Measurements from ENCODE around the gene ECPAS.
"Not testable (repeated sequence)": the region's sequence is repeated elsewhere in the genome, so short reads cannot be mapped to it uniquely, and the experiment has no call there.

ECPAS gene

DNA sequence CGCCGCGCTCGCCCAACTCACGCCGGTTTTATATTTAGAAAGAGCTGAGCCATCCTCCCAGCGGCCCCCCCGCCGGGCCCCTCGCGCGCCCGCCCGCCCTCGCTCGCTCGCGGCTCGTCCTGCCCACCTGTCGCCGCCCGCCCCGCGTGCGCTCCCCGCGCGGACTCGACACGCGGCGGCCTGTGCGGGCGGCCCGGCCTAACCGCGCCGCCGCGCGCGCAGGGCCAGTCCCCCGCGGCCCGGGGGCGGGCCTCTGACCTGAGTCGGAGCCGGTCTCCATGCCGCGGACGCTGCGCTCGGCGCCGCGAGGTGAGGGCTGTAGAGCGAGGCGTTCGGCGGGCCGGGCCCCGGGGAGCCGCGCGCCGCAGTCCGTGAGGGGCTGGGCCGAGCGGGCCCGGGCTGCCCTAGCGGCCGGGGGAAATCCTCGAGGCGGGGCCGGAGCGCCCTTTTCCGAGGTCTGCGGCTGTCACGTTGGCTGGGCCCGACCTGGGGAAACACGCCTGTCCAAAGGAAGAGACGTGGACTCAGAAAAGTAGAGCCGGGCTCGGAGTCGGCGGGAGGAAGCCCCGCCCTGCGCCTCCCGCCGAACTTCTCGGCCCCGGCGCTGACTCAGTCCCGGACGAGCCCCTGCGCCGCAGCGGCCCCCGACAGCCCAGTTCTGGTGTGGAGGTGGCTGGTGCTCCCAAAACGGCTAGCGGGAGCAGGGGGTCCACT is at the start of gene ECPAS:
Gene ECPAS, minus strand, starts transcription at position 526 of the 714 bp plus-strand sequence. CDS start 11,465 bp downstream, outside the sequence.
- peak; percentile 90 for DNase-seq (ENCODE audit: low spot score)

DNA sequence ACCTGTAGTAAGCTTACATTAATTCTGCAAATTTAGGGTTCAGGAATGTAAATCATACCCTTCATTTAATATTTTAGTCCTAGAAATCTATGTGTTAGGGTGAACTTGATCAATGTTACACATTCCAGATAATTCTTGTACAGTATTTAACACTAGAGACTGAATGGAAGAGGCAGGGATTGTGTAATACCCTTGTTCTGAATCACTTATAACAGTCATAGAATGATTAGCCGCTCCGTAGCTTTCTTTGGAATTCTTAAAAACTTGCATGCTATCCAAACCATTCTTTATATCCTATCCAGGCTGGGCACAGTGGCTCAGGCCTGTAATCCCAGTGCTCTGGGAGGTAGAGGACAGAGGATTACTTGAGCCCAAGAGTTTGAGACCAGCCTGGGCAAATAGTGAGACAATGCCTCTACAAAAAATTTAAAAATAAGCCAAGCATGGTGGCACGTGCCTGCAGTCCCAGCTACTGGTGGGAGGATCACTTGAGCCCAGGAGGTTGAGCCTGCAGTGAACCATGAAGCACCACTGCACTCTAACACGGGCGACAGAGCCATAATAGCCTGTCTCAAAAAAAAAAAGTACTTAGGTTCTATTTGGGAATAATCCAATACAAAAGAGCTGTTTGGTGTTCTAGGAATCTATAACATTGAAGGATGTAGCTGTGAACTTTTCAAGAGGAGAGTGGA is 49.1 kb upstream of the ECPAS start:
- DNase-seq (ENCODE audit: low spot score): peak; percentile 10

- no peak for DNase-seq (ENCODE audit: low spot score)
Observed at GRCh38 chr9:111531716-111532115, 47.5 kb upstream of the ECPAS start.

DNA sequence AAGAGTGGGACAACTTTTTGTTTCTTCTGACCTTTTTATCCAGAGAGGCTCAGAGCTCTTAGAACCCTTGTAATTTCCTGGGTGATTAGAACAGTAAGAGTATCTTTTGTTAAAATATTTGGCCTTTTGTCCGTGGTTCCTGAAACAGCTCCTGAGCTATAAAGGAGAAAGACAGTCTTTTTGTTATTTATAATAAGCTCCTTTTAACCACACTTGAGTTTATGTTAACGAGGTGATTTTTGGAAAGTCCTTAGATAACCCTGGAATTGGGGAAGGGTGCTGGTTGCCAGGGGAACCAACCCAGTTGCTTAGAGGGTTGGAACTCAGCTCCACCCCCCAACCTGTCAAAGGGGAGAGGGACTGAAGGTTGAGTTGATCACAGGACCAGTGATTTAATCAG is 45.6 kb upstream of the ECPAS start:
- DNase-seq (ENCODE audit: low spot score): no peak

GRCh38 chr9:111527347-111527746 is 43.2 kb upstream of the ECPAS start:
- DNase-seq (ENCODE audit: low spot score): peak; percentile 15

DNA sequence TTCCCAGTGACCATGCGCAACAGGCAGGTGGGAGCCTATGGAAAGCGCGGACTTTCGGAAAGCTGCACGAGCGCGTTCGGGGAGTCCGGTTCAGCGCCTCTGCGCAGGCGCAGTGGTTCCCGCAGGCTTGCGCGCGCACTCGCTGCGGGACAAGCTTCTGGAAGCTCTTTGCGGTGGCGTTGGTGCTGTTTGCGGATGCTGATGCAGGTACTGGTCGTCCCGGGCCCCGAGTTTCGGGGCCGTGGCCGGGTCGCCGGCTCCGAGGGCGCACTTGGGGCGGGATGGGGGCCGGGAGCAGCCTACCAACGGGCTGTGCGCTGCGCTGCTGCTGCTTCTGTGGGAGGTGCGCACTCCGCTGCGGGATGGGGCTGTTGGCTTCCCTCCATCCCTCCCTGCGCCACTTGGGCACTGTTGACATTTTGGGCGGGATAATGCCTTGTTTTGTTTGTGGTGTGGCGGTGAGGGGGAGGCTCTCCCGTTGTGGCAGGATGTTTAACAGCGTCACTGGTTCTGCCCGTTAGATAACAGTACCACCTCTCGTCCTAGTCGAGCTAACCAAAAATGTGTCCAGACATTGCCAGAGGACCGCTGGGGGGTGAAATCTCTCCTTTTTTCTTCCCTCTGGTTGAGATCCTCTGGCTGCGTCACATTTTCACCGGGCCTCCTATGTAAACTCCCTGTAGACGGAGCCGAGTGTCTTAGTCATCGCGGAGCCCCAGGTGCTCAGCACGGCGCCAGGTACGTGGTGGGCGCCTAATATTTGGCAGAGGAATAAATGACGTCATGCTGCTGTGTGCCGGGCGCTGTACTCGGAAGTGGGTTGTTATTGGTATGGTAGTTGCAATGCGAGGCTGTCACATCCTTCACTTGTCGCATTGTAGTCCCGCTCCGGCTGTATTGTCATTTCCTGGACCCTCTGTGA is 41.1 kb upstream of the ECPAS start, which contains the start of gene ZNF483:
Gene ZNF483, plus strand, starts transcription at position 124 of the 922 bp plus-strand sequence. CDS start 2,217 bp downstream, outside the sequence.
- peak; percentile 85 for DNase-seq (ENCODE audit: low spot score)

DNA sequence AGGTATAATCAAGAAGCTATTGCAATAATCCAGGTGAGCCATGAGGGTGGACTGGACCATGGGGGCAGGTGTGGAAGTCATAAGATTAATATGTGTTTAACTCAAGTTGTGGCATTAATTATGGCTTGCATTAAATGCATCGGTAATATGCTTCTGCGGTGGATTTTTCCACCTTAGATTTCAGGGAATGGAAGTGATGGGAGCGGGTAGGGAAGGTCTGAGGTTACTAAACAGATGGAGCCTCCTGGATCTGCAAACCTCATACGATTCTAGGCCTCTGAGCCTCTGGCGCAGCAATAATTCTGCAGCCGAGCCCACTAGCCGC is 40.5 kb upstream of the ECPAS start:
- peak; percentile 3 for DNase-seq (ENCODE audit: low spot score)

GRCh38 chr9:111516061-111516465 is 31.9 kb upstream of the ECPAS start:
- DNase-seq (ENCODE audit: low spot score): no peak

DNA sequence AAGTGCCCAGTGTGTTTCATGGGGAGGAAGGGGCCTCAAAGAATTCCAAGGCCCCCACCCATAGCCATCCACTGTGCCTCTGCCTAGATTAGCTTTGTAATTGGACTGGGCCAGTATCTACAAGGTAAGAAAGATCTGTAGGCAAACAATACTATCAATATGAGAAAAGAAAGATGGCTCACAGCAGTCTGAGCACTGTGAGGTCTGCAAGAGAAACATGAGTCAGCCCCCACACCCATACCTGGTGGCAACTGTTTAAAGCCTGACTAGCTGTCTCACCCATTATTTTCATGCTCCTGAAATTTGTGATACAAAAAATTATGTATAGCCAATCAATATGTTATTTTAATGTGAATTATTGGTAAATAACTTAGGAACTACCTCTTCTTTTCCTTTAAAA is 30.8 kb upstream of the ECPAS start:
- DNase-seq (ENCODE audit: low spot score): no peak

DNA sequence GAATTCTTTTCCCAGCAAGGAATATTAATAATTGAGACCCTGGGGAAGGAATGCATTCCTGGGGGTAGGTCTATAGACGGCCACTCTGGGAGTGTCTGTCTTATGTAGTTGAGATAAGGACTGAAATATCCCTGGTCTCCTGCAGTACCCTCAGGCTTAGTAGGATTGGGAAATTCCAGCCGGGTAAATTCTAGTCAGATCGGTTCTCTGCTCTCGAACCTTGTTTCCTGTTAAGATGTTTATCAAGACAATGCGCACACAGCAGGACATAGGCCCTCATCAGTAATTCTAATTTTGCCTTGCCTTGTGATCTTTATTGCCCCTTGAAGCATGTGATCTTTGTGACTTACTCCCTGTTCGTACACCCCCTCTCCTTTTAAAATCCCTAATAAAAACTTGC is 27.4 kb upstream of the ECPAS start:
- DNase-seq (ENCODE audit: low spot score): not testable (repeated sequence)

DNA sequence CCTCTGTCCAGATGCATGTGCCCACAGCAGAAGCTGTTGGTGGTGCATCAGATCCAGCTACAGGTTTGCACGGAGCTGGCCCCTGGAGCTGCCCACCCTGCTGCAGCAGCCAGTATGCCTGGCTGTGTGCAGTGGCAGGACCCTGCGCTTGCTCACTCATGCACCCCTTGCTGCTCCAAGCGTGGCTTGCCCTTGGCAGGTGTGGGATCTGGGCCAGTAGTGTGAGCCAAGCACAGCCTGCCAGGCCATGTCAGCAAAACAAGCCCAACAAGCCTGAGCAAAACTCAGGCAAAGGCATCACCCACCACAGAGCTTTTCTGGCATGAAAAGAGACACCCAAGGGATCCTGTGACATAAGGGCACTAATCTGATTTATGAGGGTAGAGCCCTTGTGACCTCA is 18.3 kb upstream of the ECPAS start:
- DNase-seq (ENCODE audit: low spot score): no peak

DNA sequence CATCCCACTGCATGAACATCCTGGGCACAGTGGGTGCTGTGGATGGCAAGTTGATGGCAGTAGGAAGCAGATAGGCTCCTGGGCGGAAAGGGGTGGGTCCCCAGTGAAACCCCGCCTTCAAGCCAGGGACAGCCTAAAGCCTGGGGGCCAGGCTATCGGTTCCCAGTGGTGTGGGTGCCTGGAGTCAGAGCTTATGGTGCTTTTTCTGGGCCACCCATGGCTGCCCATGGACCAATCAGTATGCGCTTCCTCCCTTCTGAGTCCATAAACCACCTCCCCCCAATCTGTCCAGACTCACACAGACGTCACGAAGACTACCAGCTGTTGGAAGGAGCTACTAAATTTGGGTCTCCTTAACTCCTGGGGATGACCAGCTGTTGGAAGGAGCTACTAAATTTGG is 17.5 kb upstream of the ECPAS start:
- DNase-seq (ENCODE audit: low spot score): no peak

GRCh38 chr9:111501005-111501562 is 16.9 kb upstream of the ECPAS start:
- no peak for DNase-seq (ENCODE audit: low spot score)

DNA sequence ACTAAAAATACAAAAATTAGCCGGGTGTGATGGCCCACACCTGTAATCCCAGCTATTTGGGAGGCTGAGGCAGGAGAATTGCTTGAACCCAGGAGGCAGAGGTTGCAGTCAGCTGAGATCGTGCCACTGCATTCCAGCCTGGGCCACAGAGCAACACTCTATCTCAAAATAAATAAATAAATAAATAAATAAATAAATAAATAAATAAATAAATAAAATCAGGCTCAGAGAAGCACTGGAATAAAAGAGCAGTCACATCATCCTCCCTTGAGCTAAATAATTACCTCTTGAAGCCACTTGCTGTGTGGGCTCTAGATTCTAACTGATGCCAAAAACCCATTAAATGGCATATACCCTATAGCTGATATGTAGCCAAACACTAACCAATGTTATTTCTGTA is 13.0 kb upstream of the ECPAS start:
- not testable (repeated sequence) for DNase-seq (ENCODE audit: low spot score)

GRCh38 chr9:111484572-111484894 is 350 bp upstream of the ECPAS start:
- DNase-seq (ENCODE audit: low spot score): no peak

DNA sequence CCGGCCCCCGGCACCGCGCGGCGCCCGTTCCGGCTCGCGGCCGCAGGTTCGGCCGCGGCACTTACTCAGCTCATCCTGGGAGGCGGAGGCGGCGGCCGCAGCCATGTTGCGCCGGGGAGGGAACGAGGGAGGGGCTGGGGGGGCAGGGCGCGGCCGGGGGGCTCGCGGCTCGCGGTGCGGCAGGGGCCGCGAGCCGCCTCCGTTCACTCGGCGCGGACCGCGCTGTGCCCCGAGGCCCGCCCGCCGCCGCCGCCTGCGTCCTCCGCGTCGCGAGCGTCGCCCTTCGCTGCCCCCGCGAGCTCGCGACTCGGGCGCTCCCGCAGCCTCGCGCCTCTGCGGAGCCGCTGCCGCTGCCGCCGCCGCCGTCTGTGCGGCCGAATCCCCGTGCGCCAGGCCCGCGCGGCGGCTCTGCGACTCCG is 735 bp downstream of the ECPAS start:
- DNase-seq (ENCODE audit: low spot score): peak; percentile 50

- DNase-seq (ENCODE audit: low spot score): peak; percentile 69
Observed at GRCh38 chr9:111482694-111483438, 1.3 kb downstream of the ECPAS start.

- DNase-seq (ENCODE audit: low spot score): peak; percentile 7
Observed at GRCh38 chr9:111481885-111482636, 2.1 kb downstream of the ECPAS start.

- no peak for DNase-seq (ENCODE audit: low spot score)
Observed at GRCh38 chr9:111477677-111478076, 6.5 kb downstream of the ECPAS start.

DNA sequence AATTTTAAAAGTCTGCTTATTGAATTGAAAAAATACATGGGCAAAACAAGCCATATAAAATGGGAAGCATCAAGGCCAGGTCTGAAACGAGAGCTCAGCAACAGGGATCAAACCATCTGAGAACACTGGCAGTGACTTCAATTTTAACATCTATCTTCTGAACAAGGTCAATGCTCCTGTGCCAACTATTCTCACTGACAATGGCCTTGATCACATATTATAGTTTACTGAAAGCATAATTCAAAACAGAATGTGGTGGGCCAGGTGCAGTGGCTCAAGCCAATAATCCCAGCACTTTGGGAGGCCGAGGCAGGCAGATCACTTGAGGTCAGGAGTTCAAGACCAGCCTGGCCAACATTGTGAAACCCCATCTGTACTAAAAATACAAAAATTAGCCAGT is 9.0 kb downstream of the ECPAS start:
- no peak for DNase-seq (ENCODE audit: low spot score)

- no peak for DNase-seq (ENCODE audit: low spot score)
Observed at GRCh38 chr9:111474385-111474784, 9.8 kb downstream of the ECPAS start.

Measured in AG08395 (cell line).